Muscle of arm (tissue), 12 donors: ENCODE measurements around the gene ADRB2. TPM values are rescaled to one million over a fixed set of nuclear protein-coding genes. Genes with fewer than 3 reads are reported as not detected.

ENCODE experiments used
- DNase-seq: peaks from one replicate; pipeline ENCODE4 v3.0.0-alpha.2; 2013
- polyA plus RNA-seq, 12 donors: library from polyadenylated mRNA; unstranded; fragments of 120-200 nt; gene quantifications; one replicate each; pipeline ENCODE4 v1.2.1, GENCODE V29; 2013; ENCODE audit not compliant: insufficient read length in 12 of 12

The ADRB2 gene
- polyA plus RNA-seq, 12 donors, result 0.75 to 1.9 (median 1.3) TPM; not detected in 2

GRCh38 chr5:148830211-148830610, 3.8 kb downstream of the ADRB2 start:
- DNase-seq, result no peak

DNA sequence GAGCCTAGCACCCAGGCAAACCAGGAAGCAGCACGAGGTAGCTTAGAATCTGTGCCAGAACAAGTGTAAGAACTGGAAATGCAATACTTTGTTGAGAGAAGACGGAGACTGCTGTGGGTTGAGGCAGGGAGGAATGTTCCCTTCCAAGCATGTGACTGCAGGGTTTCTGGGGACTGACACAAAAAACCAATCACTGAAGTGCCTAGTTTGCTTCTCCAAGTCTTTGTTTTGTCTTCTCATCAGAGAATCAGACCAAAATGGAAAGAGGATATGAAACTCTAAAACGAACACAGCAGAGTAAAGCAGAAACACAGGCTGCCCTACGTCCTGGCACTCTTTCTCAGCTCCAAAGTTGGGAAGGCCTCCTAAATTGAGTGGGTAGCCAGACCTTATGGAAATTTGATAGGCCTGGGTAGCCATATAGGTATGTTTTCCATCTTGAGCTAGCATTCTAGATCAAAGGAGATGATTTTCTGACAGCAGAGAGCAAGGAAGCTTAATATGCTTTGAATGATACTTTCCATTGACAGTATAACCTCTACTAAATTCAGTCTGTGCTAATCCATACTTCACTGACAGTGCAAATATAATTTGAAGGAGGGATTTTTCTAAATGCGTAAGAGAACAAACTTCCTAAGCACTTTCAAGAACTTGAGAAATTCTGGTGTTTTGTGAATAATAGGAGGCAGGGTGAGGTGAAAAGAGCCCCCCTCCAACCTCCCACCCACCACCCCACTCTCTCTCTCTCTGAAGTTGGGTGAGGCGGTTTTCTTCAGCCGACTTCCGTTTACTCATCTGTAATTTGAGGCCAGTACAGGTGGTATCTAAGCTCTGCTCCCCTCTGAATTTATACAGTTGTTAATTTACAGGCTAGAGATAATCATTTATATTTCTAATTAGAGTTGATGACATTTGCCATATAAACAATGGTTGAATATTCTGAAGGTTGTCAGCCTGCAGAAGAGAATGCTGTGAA, 5.5 kb downstream of the ADRB2 start:
- DNase-seq, result no peak

GRCh38 chr5:148833122-148833521, 6.7 kb downstream of the ADRB2 start:
- no peak for DNase-seq

DNA sequence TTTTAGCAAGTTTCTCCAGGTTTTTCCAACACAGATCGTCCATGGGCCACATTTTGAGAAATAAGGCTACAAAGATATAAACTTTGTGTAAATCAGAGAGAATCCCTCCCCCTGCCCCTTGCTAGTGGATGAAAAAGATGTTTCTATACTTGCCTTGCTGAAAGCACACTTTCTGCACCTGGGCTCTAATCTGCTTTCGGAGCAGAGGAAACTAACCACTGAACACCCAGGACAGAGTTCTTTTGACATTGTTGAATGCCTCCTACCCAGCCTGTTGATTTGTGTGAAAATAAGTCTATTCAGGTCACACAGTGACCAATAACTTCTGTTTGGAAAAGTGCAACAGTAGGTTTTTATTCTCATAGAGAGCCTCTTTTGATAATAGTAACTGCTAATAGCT, 7.5 kb downstream of the ADRB2 start:
- no peak for DNase-seq

GRCh38 chr5:148834689-148835088, 8.3 kb downstream of the ADRB2 start:
- DNase-seq, result no peak

- no peak for DNase-seq
These were observed 10.2 kb downstream of the ADRB2 start for GRCh38 chr5:148836272-148837250.

- DNase-seq, result no peak
These were observed 11.0 kb downstream of the ADRB2 start for GRCh38 chr5:148837383-148837782.

GRCh38 chr5:148838357-148838756, 11.9 kb downstream of the ADRB2 start:
- DNase-seq, result no peak

- DNase-seq, result no peak
These were observed 13.5 kb downstream of the ADRB2 start for GRCh38 chr5:148839960-148840359.

- DNase-seq, result no peak
These were observed 14.1 kb downstream of the ADRB2 start for GRCh38 chr5:148840531-148840930.

- no peak for DNase-seq
These were observed 15.1 kb downstream of the ADRB2 start for GRCh38 chr5:148841519-148841918.

DNA sequence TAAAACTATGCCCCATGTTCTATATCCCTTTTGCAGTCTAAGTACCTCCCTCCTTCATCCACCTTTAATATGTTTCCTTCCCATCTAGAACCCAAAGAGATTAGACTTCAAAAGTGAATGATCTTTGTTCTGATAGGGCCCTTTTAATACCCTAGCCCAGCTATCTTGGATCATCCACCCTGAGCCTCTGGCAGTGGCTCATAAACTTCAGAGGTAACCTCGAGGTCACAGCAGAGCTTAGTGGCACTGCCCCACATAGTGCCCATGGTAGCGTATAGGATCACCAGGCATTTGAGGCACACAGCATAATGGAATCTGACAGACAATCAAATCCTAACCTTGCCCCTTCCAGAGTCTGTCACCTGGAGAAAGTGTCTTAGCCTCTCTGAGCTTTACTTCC, 15.8 kb downstream of the ADRB2 start:
- DNase-seq, result no peak

DNA sequence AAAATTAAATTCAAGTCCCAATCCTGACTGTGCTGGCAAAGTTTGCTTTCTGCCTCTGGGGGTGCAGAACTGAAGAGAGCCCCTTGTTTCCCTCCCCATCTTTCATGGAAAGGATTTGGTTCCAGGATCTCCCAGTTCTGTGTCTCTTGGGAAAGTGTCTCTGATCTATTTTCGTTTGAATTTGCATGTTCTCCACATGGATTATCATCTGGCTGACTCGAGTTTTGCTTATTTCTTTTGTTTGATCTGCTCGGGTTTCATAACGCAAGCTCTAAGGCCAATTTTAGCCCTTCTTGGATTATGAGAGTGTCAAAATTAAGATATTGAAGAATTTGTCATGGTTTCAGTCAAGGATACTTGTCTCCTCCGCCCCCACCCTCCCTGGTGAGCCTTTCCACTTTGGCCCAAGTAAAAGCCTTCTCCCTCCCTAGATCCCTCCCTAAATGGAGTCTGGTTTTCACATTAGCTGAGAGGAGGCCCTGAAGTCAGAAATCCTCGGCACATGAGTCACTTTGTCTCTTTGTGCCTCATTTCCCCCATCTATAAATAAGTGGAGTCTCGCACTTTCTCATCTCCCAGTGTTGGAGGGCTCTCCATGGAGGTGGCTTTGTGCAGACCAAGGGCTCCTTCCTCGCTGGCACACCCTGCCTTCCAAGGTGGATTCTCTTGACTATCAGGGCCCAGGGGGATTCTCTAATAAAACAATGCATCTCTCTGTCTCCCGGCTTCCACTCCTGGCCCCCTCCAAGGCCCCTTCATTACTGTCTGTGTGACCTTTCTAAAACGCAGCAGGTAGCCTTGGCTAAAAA, 17.3 kb downstream of the ADRB2 start:
- DNase-seq, result no peak

DNA sequence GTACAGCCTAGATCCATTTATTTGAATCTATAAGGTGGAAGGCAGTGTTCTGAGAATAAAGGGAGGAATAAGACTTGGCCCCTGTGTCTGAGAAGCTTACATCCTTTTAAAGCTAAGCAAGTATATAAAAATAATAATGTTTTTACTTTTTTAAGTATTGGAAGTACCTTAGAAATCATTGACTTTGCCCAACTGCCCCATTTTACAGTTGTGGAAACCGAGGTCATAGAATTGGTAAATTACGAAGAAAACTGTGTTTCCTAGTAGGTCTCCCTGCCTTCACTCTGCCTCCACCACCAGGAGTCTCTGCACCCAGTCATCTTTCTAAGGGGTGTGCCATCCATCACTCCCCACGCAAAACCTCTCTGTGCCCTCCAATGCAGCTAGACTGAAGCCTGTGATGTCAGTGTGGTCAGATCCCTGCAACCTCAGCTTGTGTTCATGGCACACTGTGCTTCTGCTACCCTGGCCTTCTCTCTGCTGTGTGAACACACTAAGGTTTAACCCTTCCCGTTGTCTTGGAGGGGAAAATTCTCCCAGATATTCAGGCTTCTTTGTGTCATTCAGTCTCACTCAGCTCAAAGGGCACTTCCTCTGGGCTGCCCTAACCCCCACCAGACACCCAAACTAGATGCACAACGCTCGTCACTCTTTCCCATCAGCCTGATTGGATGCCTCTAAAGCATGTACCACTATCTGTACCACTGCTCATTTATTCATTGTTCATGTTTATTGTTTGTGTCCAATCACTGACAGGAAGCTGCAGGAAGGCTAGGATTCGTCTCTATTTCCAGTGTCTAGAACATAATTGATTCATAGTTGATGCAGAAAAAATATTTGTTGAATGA, 18.2 kb downstream of the ADRB2 start:
- DNase-seq, result no peak

DNA sequence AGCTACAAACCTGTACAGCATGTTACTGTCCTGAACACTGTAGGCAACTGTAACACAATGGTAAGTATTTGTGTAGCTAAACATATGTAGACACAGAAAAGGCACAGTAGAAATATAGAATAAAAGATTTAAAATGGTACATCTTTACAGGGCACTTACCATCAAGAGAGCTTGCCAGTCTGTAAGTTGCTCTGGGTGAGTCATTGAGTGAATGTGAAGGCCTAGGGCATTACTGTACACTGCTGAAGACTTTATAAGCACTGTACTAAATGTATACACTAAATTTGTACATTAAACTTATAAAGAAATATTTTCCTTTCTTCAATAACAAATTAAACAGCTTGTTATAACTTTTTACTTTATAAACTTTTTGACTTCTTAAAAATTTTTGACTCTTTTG, 20.5 kb downstream of the ADRB2 start:
- DNase-seq, result no peak

DNA sequence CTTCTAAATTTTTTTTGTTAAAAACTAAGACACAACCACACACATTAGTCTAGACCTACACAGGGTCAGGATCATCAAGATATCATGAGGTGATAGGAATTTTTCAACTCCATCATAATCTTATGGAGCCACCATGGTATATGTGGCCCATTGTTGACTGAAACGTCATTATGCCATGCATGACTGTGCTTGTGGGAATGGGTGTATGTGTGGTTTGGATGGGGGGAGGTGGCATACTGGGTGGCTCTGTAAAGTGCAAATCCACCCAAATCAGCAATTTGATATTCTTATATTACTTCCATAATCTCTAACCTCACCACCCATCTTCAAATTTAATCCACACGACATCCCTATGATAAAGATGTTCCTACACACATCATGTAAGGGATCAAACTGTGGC, 21.0 kb downstream of the ADRB2 start:
- no peak for DNase-seq

DNA sequence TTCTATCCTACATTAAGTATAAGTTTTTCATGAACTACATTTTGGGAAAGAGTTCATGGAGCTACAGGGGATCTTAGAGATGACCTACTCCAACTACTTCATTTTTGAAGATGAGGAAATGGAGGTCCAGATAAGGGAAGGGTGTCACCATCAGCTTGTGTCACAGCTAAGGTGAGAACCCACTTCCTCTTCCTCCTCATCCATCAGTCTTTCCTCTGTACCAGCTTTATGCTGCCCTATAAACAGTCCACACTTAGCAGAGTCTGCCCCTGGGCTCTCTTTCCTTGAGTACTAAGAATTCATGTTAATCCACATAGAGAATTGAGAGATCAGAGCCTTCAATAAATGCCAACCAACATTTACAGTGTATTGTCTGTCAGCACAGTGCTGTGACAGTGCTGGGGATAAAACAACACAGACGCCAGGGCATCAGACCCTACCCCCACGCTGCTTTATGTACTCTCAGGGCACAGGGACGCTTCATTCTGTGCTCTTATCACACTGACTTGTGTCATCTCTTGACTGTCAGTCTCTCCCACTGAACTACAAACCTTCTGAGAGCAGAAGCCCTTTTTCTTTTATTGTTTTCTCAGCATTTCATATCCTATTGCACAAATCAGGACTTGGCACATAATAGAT, 22.1 kb downstream of the ADRB2 start:
- no peak for DNase-seq

DNA sequence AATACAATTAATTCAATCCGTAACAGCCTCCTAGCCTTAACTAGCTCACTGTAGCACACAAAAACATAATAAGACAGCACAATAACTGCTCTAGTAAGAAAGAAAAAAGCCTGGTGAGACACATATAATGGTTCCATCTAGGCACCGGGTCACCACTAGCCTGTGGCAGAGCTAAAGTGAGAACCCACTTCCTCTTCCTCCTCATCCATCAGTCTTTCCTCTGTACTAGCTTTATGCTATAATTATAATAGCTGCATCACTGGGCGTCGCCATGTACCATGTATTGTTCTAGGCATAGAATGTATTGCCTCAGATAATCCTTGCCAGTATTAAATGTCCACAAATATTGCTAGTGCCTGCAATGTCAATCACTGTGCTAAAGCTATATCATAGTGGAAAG, 23.1 kb downstream of the ADRB2 start:
- DNase-seq, result no peak

DNA sequence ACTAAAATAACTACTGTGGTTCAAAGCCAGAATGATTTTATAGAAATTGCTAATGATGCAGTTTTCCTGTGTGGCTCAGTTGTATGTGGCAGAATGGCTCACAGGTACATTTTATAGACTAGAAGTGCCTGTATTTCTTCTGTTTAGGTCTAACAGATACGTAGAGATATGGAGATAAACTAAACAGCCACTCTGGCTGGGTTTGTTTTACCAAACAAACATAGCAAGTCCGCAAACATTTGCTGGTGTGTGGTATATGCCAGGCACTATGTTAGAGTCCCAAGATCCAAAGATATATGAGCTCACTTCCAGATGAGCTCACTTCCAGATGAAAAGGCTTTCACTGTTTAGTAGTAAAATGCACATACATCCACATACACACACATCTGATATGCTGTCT, 24.4 kb downstream of the ADRB2 start:
- DNase-seq, result no peak

DNA sequence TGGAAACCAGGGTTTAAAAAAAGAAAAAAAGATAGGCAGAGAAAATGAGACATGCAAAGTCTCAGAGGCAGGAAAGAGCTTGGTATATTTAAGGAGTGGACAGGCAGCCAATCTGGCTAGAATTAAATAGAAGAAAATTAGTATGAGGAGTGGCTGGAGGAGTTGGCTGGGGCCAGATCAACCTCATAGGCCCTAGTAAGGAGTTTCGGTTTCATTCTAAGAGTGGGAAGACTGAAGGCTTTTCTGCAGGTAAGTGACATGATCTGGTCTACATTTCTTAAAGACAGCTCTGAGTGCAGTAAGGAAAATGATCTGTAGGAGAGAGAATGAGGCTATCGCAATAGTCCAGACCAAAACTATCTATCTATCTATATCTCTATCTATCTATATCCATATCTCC, 27.5 kb downstream of the ADRB2 start:
- no peak for DNase-seq
